ENCODE results near the gene SGPL1. TPM values are rescaled to one million over a fixed set of nuclear protein-coding genes. Genes with fewer than 3 reads are reported as not detected.

SGPL1 gene
- total RNA-seq, 2 donors from 2014 or later = 8.9 to 9.7 TPM

GRCh38 chr10:70899096-70899495 lies 83.3 kb downstream of the SGPL1 start:
- Histone ChIP-seq H3K27ac (no peak overlapping the region), H3K9me3 (no peaks in the 10 kb centered on the region), H3K4me1 (no peaks in the 10 kb centered on the region), H3K4me3 (no peak overlapping the region), H3K36me3 (no peaks in the 10 kb centered on the region), H3K27me3 (no peaks in the 10 kb centered on the region)
- DNase-seq (ENCODE audit: low spot score) = no peak
- TF ChIP-seq, protein P1, sequence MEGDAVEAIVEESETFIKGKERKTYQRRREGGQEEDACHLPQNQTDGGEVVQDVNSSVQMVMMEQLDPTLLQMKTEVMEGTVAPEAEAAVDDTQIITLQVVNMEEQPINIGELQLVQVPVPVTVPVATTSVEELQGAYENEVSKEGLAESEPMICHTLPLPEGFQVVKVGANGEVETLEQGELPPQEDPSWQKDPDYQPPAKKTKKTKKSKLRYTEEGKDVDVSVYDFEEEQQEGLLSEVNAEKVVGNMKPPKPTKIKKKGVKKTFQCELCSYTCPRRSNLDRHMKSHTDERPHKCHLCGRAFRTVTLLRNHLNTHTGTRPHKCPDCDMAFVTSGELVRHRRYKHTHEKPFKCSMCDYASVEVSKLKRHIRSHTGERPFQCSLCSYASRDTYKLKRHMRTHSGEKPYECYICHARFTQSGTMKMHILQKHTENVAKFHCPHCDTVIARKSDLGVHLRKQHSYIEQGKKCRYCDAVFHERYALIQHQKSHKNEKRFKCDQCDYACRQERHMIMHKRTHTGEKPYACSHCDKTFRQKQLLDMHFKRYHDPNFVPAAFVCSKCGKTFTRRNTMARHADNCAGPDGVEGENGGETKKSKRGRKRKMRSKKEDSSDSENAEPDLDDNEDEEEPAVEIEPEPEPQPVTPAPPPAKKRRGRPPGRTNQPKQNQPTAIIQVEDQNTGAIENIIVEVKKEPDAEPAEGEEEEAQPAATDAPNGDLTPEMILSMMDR (IDR thresholded peaks at IDR 0.05) = no peak

DNA sequence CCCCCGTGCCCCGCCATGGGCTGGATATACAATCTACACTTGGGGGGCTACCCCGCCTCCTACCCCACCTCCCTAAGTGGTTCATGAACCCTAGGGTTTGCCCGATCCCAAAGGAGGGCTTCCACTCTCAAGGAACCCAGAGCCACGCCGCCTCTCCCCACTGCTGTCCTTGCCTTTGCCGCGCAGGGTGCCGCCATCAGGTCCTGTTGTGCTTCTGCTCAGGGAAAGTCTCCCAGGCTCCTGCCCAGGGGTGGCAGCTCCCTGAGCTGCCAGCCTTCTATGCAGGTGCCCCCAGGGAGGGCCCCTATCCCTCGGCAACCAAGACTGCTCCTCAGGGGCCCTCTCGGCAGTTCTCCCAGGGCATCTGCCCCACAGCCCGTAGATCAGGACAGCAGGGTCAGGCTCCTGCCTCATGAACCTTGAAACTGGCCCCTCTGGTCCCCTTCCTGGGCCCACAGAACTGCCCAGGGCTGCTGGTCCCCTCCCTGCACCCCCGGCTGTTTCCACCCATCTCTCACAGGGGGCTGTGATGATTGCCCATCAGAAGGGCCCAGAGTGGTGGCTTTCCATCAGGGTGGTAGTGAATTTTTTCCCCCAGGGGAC lies 85.6 kb downstream of the SGPL1 start:
- no peaks in the 10 kb centered on the region for H3K36me3 ChIP-seq
- H3K27ac ChIP-seq = no peak overlapping the region
- TF ChIP-seq, protein P1 (IDR thresholded peaks at IDR 0.05) = no peak
- H3K27me3 ChIP-seq = no peaks in the 10 kb centered on the region
- no peaks in the 10 kb centered on the region for H3K9me3 ChIP-seq
- H3K4me3 ChIP-seq = no peak overlapping the region
- no peak for DNase-seq (ENCODE audit: low spot score)
- peaks cover 0 to 7% of the 10 kb centered on the region in 2 donors for H3K4me1 ChIP-seq

DNA sequence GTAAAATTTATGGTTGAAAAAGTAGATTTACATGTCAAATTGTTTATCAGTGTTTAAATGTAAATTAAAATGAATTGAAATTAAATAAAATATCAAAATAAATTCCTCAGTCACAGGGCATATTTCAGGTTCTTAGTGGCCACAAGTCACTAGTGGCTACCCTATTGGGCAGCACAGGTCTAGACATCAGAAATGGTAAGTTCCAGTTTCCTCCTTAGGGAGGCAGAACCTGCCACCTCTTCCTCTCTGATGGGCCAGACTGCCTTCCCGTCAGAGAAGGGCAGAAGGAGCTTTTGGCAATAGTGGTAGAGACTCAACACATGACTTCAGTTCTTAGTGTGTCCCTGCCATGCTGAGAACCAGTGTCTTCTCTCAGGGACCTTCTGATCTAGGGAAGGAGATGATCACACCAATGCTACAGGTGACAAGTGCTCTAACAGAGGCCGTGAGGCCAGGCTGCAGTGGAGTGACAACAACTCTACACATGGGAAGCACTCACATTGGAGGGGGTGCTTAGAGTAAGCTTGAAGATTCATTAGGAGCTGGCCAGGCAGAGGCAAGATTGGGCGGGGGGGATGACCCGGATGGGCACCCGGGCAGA lies 87.0 kb downstream of the SGPL1 start:
- DNase-seq (ENCODE audit: low spot score) = no peak
- TF ChIP-seq, protein P1 (IDR thresholded peaks at IDR 0.05) = no peak
- H3K27me3 ChIP-seq = no peaks in the 10 kb centered on the region
- H3K9me3 ChIP-seq = no peaks in the 10 kb centered on the region
- peaks cover 0 to 18% of the 10 kb centered on the region in 2 donors for H3K4me1 ChIP-seq
- H3K4me3 ChIP-seq = no peak overlapping the region
- no peak overlapping the region for H3K27ac ChIP-seq
- H3K36me3 ChIP-seq = no peaks in the 10 kb centered on the region

- DNase-seq (ENCODE audit: low spot score) = no peak
- H3K9me3 ChIP-seq = no peaks in the 10 kb centered on the region
- TF ChIP-seq, protein P1 (IDR thresholded peaks at IDR 0.05) = peak; percentile 80 to 91
- no peaks in the 10 kb centered on the region for H3K36me3 ChIP-seq
- H3K4me1 ChIP-seq = peaks cover 0 to 23% of the 10 kb centered on the region in 2 donors
- H3K27ac ChIP-seq = no peak overlapping the region
- H3K27me3 ChIP-seq = no peaks in the 10 kb centered on the region
- H3K4me3 ChIP-seq = no peak overlapping the region
These were observed 87.6 kb downstream of the SGPL1 start for GRCh38 chr10:70903262-70903921.

DNA sequence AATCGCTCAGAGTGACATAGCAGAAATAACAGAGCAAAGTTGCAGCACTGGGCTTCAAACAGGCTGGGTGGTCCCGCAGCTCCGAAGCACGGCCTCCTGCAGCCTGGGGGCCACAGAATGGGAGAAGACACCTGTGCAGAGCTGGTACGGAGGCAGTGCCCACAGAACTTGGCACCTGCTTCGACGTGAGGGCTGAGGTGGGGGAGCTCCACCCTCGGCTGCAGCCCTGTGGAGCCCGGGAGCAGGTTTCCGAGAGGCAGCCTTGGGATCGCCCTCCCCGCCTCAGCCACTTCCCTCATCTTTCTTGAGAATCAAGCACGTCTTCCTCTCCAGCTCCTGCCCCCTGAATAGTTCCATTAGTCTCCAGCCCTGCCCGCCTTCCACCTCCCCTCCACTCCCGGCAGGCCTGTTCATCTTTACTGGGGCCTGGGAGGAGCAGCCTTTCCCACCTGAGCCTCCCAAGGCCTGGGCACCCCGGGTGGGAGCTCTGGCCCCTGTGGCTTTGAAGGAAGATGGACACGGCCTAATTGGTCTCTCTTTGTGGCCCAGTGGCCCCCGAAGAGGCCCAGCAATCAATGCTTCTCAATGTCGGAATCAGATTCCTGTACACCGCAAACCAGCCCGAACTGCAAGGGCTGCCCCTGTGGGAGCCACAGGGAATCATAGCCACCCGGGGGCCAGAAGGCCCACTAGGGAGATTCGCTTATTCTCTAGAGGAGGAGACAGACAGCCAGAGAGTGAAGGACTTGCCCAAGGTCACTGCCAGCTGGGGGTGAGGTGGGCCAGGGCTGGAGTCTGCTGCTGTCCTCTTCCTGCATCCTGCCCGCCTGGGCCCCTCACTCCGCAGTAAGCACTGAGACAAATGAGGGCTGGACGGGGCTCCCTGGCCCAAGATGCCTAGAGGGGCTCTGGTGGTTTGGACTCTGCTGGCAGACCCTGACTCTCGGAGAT lies 89.6 kb downstream of the SGPL1 start:
- no peak overlapping the region for H3K27ac ChIP-seq
- no peaks in the 10 kb centered on the region for H3K36me3 ChIP-seq
- DNase-seq (ENCODE audit: low spot score) = no peak

More for the DNA sequence above, 89.6 kb downstream of the SGPL1 start:
- Histone ChIP-seq H3K9me3 (no peaks in the 10 kb centered on the region), H3K4me3 (no peak overlapping the region), H3K27me3 (no peaks in the 10 kb centered on the region), H3K4me1 (peaks cover 0 to 23% of the 10 kb centered on the region in 2 donors)
- TF ChIP-seq, protein P1 (IDR thresholded peaks at IDR 0.05) = no peak
